Glutamatergic neuron (in vitro differentiated cells): Measurements from ENCODE around the gene TMEM54. TPM values are rescaled to one million over a fixed set of nuclear protein-coding genes. Genes with fewer than 3 reads are reported as not detected.

Experiments used
- DNase-seq: peaks from one replicate; pipeline ENCODE4 v3.0.0; 2022
- H3K27ac Mint-ChIP-seq: one replicate; pipeline ENCODE4 v1.8.0; 2020; ENCODE audit warnings: mild to moderate bottlenecking, mixed read lengths, inconsistent platforms; ENCODE audit not compliant: unreplicated experiment
- H3K27me3 Mint-ChIP-seq: one replicate; pipeline ENCODE4 v1.8.0; 2020; ENCODE audit warnings: mild to moderate bottlenecking, moderate library complexity, mixed read lengths, inconsistent platforms; ENCODE audit not compliant: unreplicated experiment
- H3K36me3 Mint-ChIP-seq: one replicate; pipeline ENCODE4 v1.8.0; 2020; ENCODE audit warnings: mild to moderate bottlenecking, mixed read lengths, inconsistent platforms; ENCODE audit not compliant: unreplicated experiment
- H3K4me1 Mint-ChIP-seq: one replicate; pipeline ENCODE4 v1.8.0; 2020; ENCODE audit warnings: mild to moderate bottlenecking, low read depth, mixed read lengths, inconsistent platforms; ENCODE audit not compliant: unreplicated experiment
- H3K4me3 Mint-ChIP-seq: one replicate; pipeline ENCODE4 v1.8.0; 2020; ENCODE audit warnings: mild to moderate bottlenecking, mixed read lengths, inconsistent platforms; ENCODE audit not compliant: unreplicated experiment
- H3K9me3 Mint-ChIP-seq: one replicate; pipeline ENCODE4 v1.8.0; 2020; ENCODE audit warnings: mild to moderate bottlenecking, moderate library complexity, mixed read lengths, inconsistent platforms; ENCODE audit not compliant: unreplicated experiment
- total RNA-seq: library from RNA; stranded (reverse); fragmentation: NEBNext Ultra II Directional; extraction: Animal tissue kit (Norgen Biotek cat#: 25700); gene quantifications from one replicate; pipeline ENCODE4 v1.2.1, GENCODE V29; 2021; ENCODE audit not compliant: unreplicated experiment
- TF ChIP-seq, protein P1 (sequence below): fragments of 200-600 bp; sonication (generic); IDR thresholded peaks from one replicate; pipeline ENCODE4 v1.5.0; 2021; ENCODE audit not compliant: partially characterized antibody, unreplicated experiment

Gene TMEM54
- total RNA-seq, 1 donor from 2014 or later: 9.9 TPM

DNA sequence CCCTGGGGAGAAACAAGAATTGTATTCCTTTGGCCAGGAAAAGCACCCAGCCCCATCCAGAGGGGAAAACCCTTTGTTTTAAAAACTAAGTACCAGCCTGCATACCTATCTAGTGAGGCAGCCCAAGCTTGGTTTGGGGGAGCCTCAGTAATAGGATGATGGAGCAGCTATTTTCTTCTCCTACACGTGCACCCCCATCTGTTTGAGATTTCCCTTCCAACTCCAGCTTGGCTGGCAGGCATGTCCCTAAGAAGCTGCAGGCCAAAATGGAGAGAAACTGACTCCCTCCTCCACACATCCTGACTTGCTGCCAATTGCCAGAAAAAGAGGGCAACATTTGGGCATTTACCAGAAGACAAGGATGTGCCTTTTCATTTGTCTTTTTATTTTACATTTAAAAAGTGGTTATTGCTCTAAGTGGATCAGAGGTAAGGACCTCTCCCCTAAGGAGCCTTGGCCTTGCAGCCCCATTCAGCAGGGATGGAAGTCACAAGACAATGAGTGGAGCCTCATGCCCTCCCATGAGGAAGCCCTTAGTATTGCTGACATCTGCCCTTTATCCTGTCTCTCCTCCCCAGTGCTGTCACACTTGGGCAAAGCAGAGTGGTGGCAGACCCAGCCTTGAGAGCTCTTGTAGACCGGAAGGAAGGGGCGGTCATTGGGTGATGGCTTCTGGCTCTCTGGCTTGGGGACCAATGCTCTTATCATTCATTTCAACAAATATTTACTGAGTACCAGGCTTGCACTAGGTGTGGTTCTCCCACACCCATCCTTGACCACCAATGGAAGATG, 39.1 kb downstream of the TMEM54 start:
- no peak for DNase-seq
- H3K27ac Mint-ChIP-seq: peak overlapping the region; percentile 75

DNA sequence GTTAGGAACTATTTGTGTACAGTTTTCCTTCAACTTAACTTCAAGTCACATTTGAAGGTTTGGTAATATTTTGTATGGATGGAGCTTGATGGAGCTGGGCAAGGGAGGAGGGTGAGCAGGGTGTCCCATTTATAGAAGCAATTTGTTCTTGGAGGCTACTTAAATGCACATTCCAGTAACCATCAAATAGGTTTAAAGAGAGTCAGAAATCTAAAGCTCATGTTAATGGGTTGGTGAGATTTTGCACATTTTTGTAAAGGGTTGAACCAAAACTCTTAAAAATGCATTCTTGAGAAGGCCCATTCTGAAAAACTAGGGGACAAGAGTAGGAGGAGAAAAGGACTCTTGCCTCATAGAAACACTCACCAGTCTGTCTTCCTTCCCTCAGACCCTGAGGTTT, 40.6 kb downstream of the TMEM54 start:
- Mint-ChIP-seq H3K27me3 (peaks cover 6% of the 10 kb centered on the region), H3K4me1 (peaks cover 11% of the 10 kb centered on the region), H3K9me3 (peaks cover 2% of the 10 kb centered on the region), H3K27ac (peak overlapping the region; percentile 5), H3K36me3 (peaks cover 13% of the 10 kb centered on the region), H3K4me3 (no peak overlapping the region)
- TF ChIP-seq, protein P1, sequence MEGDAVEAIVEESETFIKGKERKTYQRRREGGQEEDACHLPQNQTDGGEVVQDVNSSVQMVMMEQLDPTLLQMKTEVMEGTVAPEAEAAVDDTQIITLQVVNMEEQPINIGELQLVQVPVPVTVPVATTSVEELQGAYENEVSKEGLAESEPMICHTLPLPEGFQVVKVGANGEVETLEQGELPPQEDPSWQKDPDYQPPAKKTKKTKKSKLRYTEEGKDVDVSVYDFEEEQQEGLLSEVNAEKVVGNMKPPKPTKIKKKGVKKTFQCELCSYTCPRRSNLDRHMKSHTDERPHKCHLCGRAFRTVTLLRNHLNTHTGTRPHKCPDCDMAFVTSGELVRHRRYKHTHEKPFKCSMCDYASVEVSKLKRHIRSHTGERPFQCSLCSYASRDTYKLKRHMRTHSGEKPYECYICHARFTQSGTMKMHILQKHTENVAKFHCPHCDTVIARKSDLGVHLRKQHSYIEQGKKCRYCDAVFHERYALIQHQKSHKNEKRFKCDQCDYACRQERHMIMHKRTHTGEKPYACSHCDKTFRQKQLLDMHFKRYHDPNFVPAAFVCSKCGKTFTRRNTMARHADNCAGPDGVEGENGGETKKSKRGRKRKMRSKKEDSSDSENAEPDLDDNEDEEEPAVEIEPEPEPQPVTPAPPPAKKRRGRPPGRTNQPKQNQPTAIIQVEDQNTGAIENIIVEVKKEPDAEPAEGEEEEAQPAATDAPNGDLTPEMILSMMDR: no peak
- no peak for DNase-seq

More for the DNA sequence above, 39.1 kb downstream of the TMEM54 start:
- TF ChIP-seq, protein P1: no peak
- Mint-ChIP-seq H3K4me3 (peak overlapping the region; percentile 25), H3K27me3 (peaks cover 6% of the 10 kb centered on the region), H3K4me1 (peaks cover 14% of the 10 kb centered on the region), H3K36me3 (peaks cover 19% of the 10 kb centered on the region), H3K9me3 (peaks cover 6% of the 10 kb centered on the region)

DNA sequence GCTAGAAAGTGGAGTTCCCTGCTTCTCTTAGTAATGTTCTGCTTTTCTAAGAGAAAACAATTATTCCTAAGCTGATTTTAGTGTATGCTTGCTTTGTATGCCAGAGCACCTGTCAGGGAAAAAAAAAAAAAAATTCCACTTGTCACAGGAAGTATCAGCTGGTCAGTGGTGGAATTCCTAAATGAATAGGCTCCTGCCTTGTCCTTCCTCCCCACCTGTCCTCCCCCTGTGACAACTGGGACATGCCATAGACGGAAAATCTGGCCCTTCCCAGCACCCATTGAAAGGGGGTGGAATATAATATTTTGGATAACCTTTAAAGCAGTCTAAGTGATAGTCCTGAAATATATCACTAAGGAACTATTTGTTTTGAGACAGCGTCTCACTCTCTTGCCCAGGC, 41.3 kb downstream of the TMEM54 start:
- Mint-ChIP-seq H3K4me3 (no peak overlapping the region), H3K4me1 (peaks cover 11% of the 10 kb centered on the region), H3K27me3 (peaks cover 6% of the 10 kb centered on the region), H3K36me3 (peaks cover 13% of the 10 kb centered on the region), H3K27ac (no peak overlapping the region), H3K9me3 (peaks cover 2% of the 10 kb centered on the region)
- TF ChIP-seq, protein P1: no peak
- DNase-seq: no peak

DNA sequence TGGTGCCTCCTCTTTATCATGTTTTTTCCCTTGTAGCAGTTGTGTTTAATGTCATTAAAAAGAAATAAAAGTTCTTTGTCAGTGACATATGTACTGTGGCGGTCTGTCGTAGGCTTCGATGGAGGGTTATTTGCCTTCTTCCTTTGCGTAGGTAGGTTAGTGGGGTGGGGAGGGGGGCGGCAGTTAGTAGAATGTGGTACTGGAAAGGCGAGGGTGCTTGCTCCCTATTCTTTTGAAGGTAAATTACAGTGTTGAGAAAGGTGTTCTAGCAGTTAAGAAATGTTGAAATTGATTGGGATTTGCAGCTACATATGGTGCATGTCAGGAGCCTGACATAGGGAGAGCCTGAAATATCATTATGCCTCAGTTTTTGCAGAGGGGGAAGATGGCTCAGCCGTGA, 42.4 kb downstream of the TMEM54 start:
- H3K27me3 Mint-ChIP-seq: peaks cover 6% of the 10 kb centered on the region
- H3K4me1 Mint-ChIP-seq: peaks cover 11% of the 10 kb centered on the region
- no peak for DNase-seq
- H3K36me3 Mint-ChIP-seq: peaks cover 13% of the 10 kb centered on the region
- H3K9me3 Mint-ChIP-seq: peaks cover 2% of the 10 kb centered on the region
- TF ChIP-seq, protein P1: no peak
- no peak overlapping the region for H3K4me3 Mint-ChIP-seq
- H3K27ac Mint-ChIP-seq: peak overlapping the region; percentile 25

DNA sequence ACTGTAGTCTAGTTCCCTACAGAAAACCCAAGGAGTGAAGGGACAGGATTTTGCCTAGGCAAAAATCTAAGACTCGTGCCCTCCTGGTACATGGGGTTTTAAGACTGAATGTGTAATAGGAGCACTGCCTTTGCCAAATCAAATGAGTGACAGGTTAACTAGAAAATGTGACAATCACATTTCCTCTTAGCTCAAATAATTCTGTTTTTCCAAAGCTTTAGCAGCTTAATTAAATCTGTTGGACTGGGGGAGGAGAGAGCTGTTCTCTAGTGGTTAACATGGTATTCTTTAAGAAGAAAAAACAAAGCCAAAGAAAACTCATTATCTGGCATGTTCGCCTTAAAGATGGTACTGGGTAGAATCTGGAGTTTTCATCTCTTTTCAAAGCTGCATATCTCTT, 43.1 kb downstream of the TMEM54 start:
- TF ChIP-seq, protein P1: no peak
- no peak for DNase-seq

More for the DNA sequence above, 43.1 kb downstream of the TMEM54 start:
- Mint-ChIP-seq H3K27me3 (peaks cover 6% of the 10 kb centered on the region), H3K4me3 (no peak overlapping the region), H3K36me3 (peaks cover 13% of the 10 kb centered on the region), H3K4me1 (peaks cover 10% of the 10 kb centered on the region), H3K27ac (no peak overlapping the region), H3K9me3 (peaks cover 2% of the 10 kb centered on the region)
